Upper lobe of left lung (tissue), 4 donors: ENCODE results near the gene PRDM8.

Experiments
- POLR2AphosphoS5 ChIP-seq, 2 donors: sonication (generic); formaldehyde crosslinking; IDR thresholded peaks; one replicate each; pipeline ENCODE4 v1.5.1; 2017; ENCODE audit warnings: antibody characterized with exemption in 2 of 2
- TF ChIP-seq, protein P1 (sequence below), 6 experiments: fragments of 450-650 bp in 4 of 6; fragments of 200-600 bp in 2 of 6; sonication (generic) in 2 of 6; IDR thresholded peaks; one replicate each; pipeline ENCODE4 v1.5.1; 2016 to 2019; ENCODE audit warnings: antibody characterized with exemption in 6 of 6

DNA sequence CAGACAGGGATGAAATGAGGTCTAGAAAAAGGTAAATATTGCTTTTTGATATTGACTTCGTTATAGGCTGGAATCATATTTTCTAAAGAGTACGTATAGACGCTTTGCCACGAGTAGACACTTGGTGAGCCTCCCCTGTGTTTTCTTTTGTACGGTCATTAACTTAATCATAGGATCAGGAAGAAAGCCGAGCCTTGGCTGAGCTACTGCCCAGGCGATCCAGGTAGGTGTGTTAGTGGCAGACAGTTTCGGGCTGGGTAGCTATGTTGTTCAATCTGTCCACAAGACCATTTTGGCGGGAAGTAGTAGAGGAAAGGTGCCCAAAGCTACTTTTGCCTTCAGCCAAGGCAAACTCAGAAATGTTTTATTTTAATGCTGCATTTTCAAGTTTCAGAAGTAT, 8.8 kb downstream of the PRDM8 start:
- TF ChIP-seq, protein P1, sequence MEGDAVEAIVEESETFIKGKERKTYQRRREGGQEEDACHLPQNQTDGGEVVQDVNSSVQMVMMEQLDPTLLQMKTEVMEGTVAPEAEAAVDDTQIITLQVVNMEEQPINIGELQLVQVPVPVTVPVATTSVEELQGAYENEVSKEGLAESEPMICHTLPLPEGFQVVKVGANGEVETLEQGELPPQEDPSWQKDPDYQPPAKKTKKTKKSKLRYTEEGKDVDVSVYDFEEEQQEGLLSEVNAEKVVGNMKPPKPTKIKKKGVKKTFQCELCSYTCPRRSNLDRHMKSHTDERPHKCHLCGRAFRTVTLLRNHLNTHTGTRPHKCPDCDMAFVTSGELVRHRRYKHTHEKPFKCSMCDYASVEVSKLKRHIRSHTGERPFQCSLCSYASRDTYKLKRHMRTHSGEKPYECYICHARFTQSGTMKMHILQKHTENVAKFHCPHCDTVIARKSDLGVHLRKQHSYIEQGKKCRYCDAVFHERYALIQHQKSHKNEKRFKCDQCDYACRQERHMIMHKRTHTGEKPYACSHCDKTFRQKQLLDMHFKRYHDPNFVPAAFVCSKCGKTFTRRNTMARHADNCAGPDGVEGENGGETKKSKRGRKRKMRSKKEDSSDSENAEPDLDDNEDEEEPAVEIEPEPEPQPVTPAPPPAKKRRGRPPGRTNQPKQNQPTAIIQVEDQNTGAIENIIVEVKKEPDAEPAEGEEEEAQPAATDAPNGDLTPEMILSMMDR (IDR thresholded peaks at IDR 0.05), result no peak
- TF ChIP-seq POLR2AphosphoS5 (IDR thresholded peaks at IDR 0.05), result no peak
